Measurements from ENCODE around the gene FHIT. TPM values are rescaled to one million over a fixed set of nuclear protein-coding genes. Genes with fewer than 3 reads are reported as not detected.
A peak's percentile ranks its signal among the peaks of the same experiment; 100 is the strongest.

Gene FHIT
- total and polyA plus RNA-seq, 2 of the 4 experiments (the other 2 are of a cell fraction), result 0.07 TPM; not detected in 1

GRCh38 chr3:60431599-60431958, 819.7 kb downstream of the FHIT start:
- H3K79me1 ChIP-seq (ENCODE audit: low read depth in 1 of 2, low read length in 2 of 2), result no peaks in the 10 kb centered on the region
- no peak overlapping the region for H4K91ac ChIP-seq (ENCODE audit: insufficient read depth, low read depth, low read length)
- no peak overlapping the region for H2AK5ac ChIP-seq (ENCODE audit: low read depth, low read length)
- H3K9me3 ChIP-seq (ENCODE audit: control insufficient read depth, insufficient read depth, low read length), result no peaks in the 10 kb centered on the region
- 0% methylated on average over 1 of the region's 5 CpGs; no CpG with 5 or more reads in 1 of the 2 experiments for WGBS, 2 experiments (ENCODE audit: extremely low coverage in 2 of 2, insufficient read length in 1 of 2)
- dilution Hi-C loops (cut with HindIII; ENCODE audit: low sequenced_read_pairs, unreplicated experiment), result no loop called here
- no peaks in the 10 kb centered on the region for H3K36me3 ChIP-seq (ENCODE audit: control insufficient read depth, insufficient read depth, low read length)
- DNase-seq, result peak; percentile 48
- no peak overlapping the region for H3K27ac ChIP-seq (ENCODE audit: insufficient read depth, low read length)
- intact Hi-C loops (cut with micrococcal nuclease), result loop anchor here (2.0 to 10.0 kb wide), 5 partner anchors 177 to 1219 kb away; no protein-coding TSS in a partner anchor
- no peak overlapping the region for H3K18ac ChIP-seq (ENCODE audit: low read depth, low read length)
- no peak overlapping the region for H3K4ac ChIP-seq (ENCODE audit: low read depth, low read length)
- no peak overlapping the region for H3K4me2 ChIP-seq (ENCODE audit: low read depth, low read length)
- no peaks in the 10 kb centered on the region for H3K27me3 ChIP-seq (ENCODE audit: control insufficient read depth, insufficient read depth, low read length)
- H2AK9ac ChIP-seq (replicated peaks; ENCODE audit: low read depth, low read length, poor library complexity), result no peak overlapping the region
- H4K5ac ChIP-seq (ENCODE audit: low read depth, low read length), result no peak overlapping the region
- ChIA-PET POLR2A (ENCODE audit: unreplicated experiment) (no interaction called here), CTCF (no interaction called here)
- no peaks in the 10 kb centered on the region for H4K20me1 ChIP-seq (ENCODE audit: insufficient read depth, low read length)
- no peak overlapping the region for H3K4me3 ChIP-seq (ENCODE audit: insufficient read depth, low read depth, low read length)
- H3K14ac ChIP-seq (replicated peaks; ENCODE audit: low read depth, low read length), result no peak overlapping the region
- H2AFZ ChIP-seq (replicated peaks; ENCODE audit: low read length, poor library complexity), result no peak overlapping the region
- no peaks in the 10 kb centered on the region for H3K9me1 ChIP-seq (ENCODE audit: insufficient read depth, low read length)
- no peaks in the 10 kb centered on the region for H3K4me1 ChIP-seq (ENCODE audit: control insufficient read depth, insufficient read depth, low read length)
- no peak overlapping the region for H2BK15ac ChIP-seq (ENCODE audit: low read depth, low read length)
- peak; percentile 85 for ATAC-seq (ENCODE audit: low read depth)
- no TSS peak for BruUV-seq (replicated peaks)
- no peak overlapping the region for H2BK120ac ChIP-seq (ENCODE audit: low read depth, low read length)
- no peak overlapping the region for H2BK5ac ChIP-seq (ENCODE audit: low read depth, low read length, poor library complexity, severe bottlenecking)
- H3K23ac ChIP-seq (ENCODE audit: low read depth, low read length), result no peak overlapping the region
- H3K9ac ChIP-seq (ENCODE audit: low read depth, low read length), result no peak overlapping the region
- in situ Hi-C loops (cut with MboI; ENCODE audit: low sequenced_read_pairs), result no loop called here
- peak; percentile 28 for TF ChIP-seq CTCF (conservative IDR thresholded peaks at IDR 0.05; ENCODE audit: low read depth, low read length)
- no peak for TF ChIP-seq SMC3 (IDR thresholded peaks at IDR 0.05; ENCODE audit: low read depth, low read length)
- no peak for TF ChIP-seq CEBPB (IDR thresholded peaks at IDR 0.05; ENCODE audit: low read depth, low read length)
- TF ChIP-seq RAD21 (IDR thresholded peaks at IDR 0.05; ENCODE audit: low read length), result peak; percentile 39
- H4K8ac ChIP-seq (ENCODE audit: low read depth in 2 of 2, low read length in 2 of 2), result no peak overlapping the region
- no peak overlapping the region for H3K56ac ChIP-seq (ENCODE audit: extremely low read depth, insufficient read depth, low read length)
- no peak overlapping the region for H2BK20ac ChIP-seq (ENCODE audit: low read depth, low read length)
